Astrocyte (in vitro differentiated cells and primary cell): Measurements from ENCODE around the gene RNF43.

ENCODE experiments used
- EZH2 ChIP-seq: IDR thresholded peaks from 2 replicates; pipeline ENCODE4 v1.6.1; 2012; ENCODE audit warnings: mild to moderate bottlenecking, low read length, inconsistent platforms; ENCODE audit not compliant: insufficient read depth
- TF ChIP-seq, protein P1 (sequence below): IDR thresholded peaks from 2 replicates; pipeline ENCODE4 v1.5.1; 2011; ENCODE audit warnings: low read depth, mild to moderate bottlenecking, inconsistent platforms, low read length, moderate library complexity; ENCODE audit not compliant: insufficient read depth

DNA sequence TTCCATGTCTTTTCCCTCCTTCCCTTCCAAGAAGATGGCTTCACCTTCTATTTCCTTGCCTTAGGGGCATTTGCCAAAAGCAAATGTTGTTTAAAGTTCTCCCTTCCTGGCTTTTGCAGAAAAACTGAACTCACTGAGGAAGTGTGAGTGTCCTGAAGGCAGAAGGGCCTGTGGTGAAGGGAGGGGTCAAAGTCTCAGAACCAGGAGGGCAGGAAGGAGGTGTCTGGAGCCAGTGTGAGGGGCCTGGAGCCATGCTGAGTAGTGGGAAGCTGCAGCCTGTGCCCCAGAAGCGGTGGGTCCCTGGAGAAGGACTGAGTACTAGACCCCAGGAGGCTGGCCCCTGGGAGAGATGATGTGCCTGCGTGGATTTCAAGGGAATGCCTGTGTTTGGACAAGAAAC lies 41.5 kb downstream of the RNF43 start:
- TF ChIP-seq, protein P1, sequence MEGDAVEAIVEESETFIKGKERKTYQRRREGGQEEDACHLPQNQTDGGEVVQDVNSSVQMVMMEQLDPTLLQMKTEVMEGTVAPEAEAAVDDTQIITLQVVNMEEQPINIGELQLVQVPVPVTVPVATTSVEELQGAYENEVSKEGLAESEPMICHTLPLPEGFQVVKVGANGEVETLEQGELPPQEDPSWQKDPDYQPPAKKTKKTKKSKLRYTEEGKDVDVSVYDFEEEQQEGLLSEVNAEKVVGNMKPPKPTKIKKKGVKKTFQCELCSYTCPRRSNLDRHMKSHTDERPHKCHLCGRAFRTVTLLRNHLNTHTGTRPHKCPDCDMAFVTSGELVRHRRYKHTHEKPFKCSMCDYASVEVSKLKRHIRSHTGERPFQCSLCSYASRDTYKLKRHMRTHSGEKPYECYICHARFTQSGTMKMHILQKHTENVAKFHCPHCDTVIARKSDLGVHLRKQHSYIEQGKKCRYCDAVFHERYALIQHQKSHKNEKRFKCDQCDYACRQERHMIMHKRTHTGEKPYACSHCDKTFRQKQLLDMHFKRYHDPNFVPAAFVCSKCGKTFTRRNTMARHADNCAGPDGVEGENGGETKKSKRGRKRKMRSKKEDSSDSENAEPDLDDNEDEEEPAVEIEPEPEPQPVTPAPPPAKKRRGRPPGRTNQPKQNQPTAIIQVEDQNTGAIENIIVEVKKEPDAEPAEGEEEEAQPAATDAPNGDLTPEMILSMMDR, result no peak
- no peak for TF ChIP-seq EZH2
